ENCODE data around the gene WNT5A.

- no peak for TF ChIP-seq SPI1 (IDR thresholded peaks at IDR 0.05; ENCODE audit: low read depth, low read length)
- no peak for TF ChIP-seq POLR2A (IDR thresholded peaks at IDR 0.05; ENCODE audit: low read depth, low read length)
These were observed 70.7 kb downstream of the WNT5A start for GRCh38 chr3:55416331-55416821.
